SK-N-SH (cell line): ENCODE measurements around the gene NTM. TPM values are rescaled to one million over a fixed set of nuclear protein-coding genes. Genes with fewer than 3 reads are reported as not detected.

ENCODE experiments used
- CTCF ChIA-PET: fragments of 300-600, 350-600 bp; formaldehyde crosslinking; extraction: SDS; loops from one replicate; lab custom pipeline; 2021; lab: Yijun Ruan, JAX
- POLR2A ChIA-PET: fragments of 350-600 bp; sonication (Branson Sonifier 250); formaldehyde crosslinking; extraction: SDS; loops from one replicate; lab custom pipeline; 2020; ENCODE audit warnings: antibody characterized with exemption, inconsistent platforms; lab: Yijun Ruan, JAX
- DNase-seq: peaks from one replicate; pipeline ENCODE4 v3.0.0; 2012
- H2AFZ ChIP-seq: fragments of 200-600 bp; sonication (generic); 2 replicates; pipeline ENCODE4 v1.8.1; 2016; ENCODE audit warnings: antibody characterized with exemption, mild to moderate bottlenecking, low read depth
- H3F3A ChIP-seq: fragments of 200-600 bp; sonication (generic); replicated peaks from 2 replicates; pipeline ENCODE3; 2016; ENCODE audit warnings: antibody characterized with exemption, mild to moderate bottlenecking; ENCODE audit not compliant: insufficient read depth
- H3K27ac ChIP-seq, 2 experiments: fragments of 200-500 bp in 1 of 2; fragments of 200-600 bp in 1 of 2; sonication (Bioruptor generic) in 1 of 2; sonication (generic), shearing (Covaris generic) in 1 of 2; 2 replicates each; pipeline versions ENCODE4 v1.5.1 to v1.6.1; 2014 to 2016; ENCODE audit warnings: low read depth in 2 of 2, inconsistent platforms in 1 of 2, low read length in 1 of 2, mild to moderate bottlenecking in 1 of 2, mixed read lengths in 1 of 2
- H3K27me3 ChIP-seq: fragments of 200-600 bp; sonication (generic), shearing (Covaris generic); 2 replicates; pipeline ENCODE4 v1.6.1; 2016; ENCODE audit warnings: mixed run types; ENCODE audit not compliant: insufficient read depth
- H3K36me3 ChIP-seq, 2 experiments: fragments of 200-500 bp in 1 of 2; fragments of 200-600 bp in 1 of 2; sonication (Bioruptor generic) in 1 of 2; sonication (generic) in 1 of 2; replicated peaks in 1 of 2; 2 replicates each; pipeline versions ENCODE3 to v1.5.1; 2014 to 2016; ENCODE audit warnings: low read length in 1 of 2, mild to moderate bottlenecking in 1 of 2; ENCODE audit not compliant: insufficient read depth in 2 of 2, control insufficient read depth in 1 of 2
- H3K4me1 ChIP-seq, 2 experiments: fragments of 200-500 bp in 1 of 2; fragments of 200-600 bp in 1 of 2; sonication (Bioruptor generic) in 1 of 2; sonication (generic), shearing (Covaris generic) in 1 of 2; 2 replicates each; pipeline versions ENCODE4 v1.5.1 to v1.6.1; 2014 to 2016; ENCODE audit warnings: low read depth in 1 of 2, low read length in 1 of 2, mixed run types in 1 of 2; ENCODE audit not compliant: insufficient read depth in 2 of 2, control insufficient read depth in 1 of 2
- H3K4me2 ChIP-seq: fragments of 200-600 bp; sonication (generic), shearing (Covaris generic); 2 replicates; pipeline ENCODE4 v1.6.1; 2017; ENCODE audit warnings: mixed run types
- H3K4me3 ChIP-seq, 2 experiments: fragments of 200-500 bp in 1 of 2; fragments of 200-600 bp in 1 of 2; sonication (Bioruptor generic) in 1 of 2; sonication (generic), shearing (Covaris generic) in 1 of 2; 2 replicates each; pipeline versions ENCODE4 v1.5.1 to v1.8.1; 2014 to 2016; ENCODE audit warnings: low read depth in 2 of 2, inconsistent platforms in 1 of 2, low read length in 1 of 2, mild to moderate bottlenecking in 1 of 2, mixed read lengths in 1 of 2, moderate library complexity in 1 of 2
- H3K79me2 ChIP-seq: fragments of 200-600 bp; sonication (generic); 2 replicates; pipeline ENCODE4 v1.8.1; 2017; ENCODE audit warnings: mild to moderate bottlenecking; ENCODE audit not compliant: insufficient read depth
- H3K9ac ChIP-seq: fragments of 200-600 bp; sonication (generic); 2 replicates; pipeline ENCODE4 v1.6.1; 2017; ENCODE audit warnings: mixed run types
- H3K9me2 ChIP-seq: fragments of 200-600 bp; sonication (generic); 2 replicates; pipeline ENCODE4 v1.6.1; 2017; ENCODE audit warnings: mixed run types
- H3K9me3 ChIP-seq: fragments of 200-600 bp; sonication (generic); 2 replicates; pipeline ENCODE4 v1.6.1; 2017; ENCODE audit warnings: mixed run types, mild to moderate bottlenecking, moderate library complexity
- H4K20me1 ChIP-seq: fragments of 200-600 bp; sonication (generic); 2 replicates; pipeline ENCODE4 v1.6.1; 2017; ENCODE audit warnings: mild to moderate bottlenecking, mixed run types; ENCODE audit not compliant: insufficient read depth
- FOXM1 ChIP-seq: IDR thresholded peaks from 2 replicates; pipeline ENCODE4 v1.4.0; 2012; ENCODE audit warnings: low read depth, mild to moderate bottlenecking
- PBX3 ChIP-seq: IDR thresholded peaks from 2 replicates; pipeline ENCODE4; 2012
- RXRA ChIP-seq: IDR thresholded peaks from 2 replicates; pipeline ENCODE4 v1.4.0; 2012; ENCODE audit warnings: low read depth, mild to moderate bottlenecking, borderline replicate concordance
- SMC3 ChIP-seq: IDR thresholded peaks from 2 replicates; pipeline ENCODE4 v1.6.1; 2012; ENCODE audit warnings: low read depth, low read length, improper control_type of control experiment
- USF2 ChIP-seq: fragments of 150-350 bp; IDR thresholded peaks from 2 replicates; pipeline ENCODE4 v1.6.1; 2017; ENCODE audit warnings: antibody characterized with exemption, low read length, low read depth, borderline replicate concordance
- YY1 ChIP-seq: IDR thresholded peaks from 2 replicates; pipeline ENCODE4 v1.4.0; 2012; ENCODE audit warnings: low read depth, mild to moderate bottlenecking
- WGBS: methylation state at CpG from one replicate; pipeline ENCODE4 v1.1.6; 2017; ENCODE audit warnings: low lambda C conversion rate; 5-methylcytosine and 5-hydroxymethylcytosine counted together
- polyA plus RNA-seq, 3 experiments: library from polyadenylated mRNA; depleted of rRNA; stranded (reverse); fragments of >200 nt; gene quantifications; 2 replicates each; pipeline ENCODE4 v1.2.3, GENCODE V29; 2012
- TF ChIP-seq, protein P1 (sequence below): fragments of 200-600 bp; sonication (generic); IDR thresholded peaks from 2 replicates; pipeline ENCODE4 v1.6.1; 2017; ENCODE audit warnings: antibody characterized with exemption, mild to moderate bottlenecking, moderate library complexity
- TF ChIP-seq, protein P2 (sequence below): IDR thresholded peaks from 2 replicates; pipeline ENCODE4 v1.4.0; 2012; ENCODE audit warnings: low read depth, borderline replicate concordance
- TF ChIP-seq, protein P3 (sequence below): fragments of 150-350 bp; IDR thresholded peaks from 2 replicates; pipeline ENCODE4 v1.6.1; 2016; ENCODE audit warnings: mild to moderate bottlenecking, low read depth, low read length

Gene NTM
- polyA plus RNA-seq, 1 of the 3 experiments (the other 2 are of a cell fraction): 20.0 TPM

- Histone ChIP-seq H3K4me1 (no peaks in the 10 kb centered on the region), H3K4me2 (no peak overlapping the region), H3K27me3 (no peaks in the 10 kb centered on the region), H4K20me1 (no peaks in the 10 kb centered on the region), H3K9me3 (no peaks in the 10 kb centered on the region), H2AFZ (no peak overlapping the region), H3K27ac (no peak overlapping the region), H3K4me3 (no peak overlapping the region), H3K36me3 (no peaks in the 10 kb centered on the region), H3K9ac (no peak overlapping the region), H3K9me2 (no peaks in the 10 kb centered on the region), H3K79me2 (no peaks in the 10 kb centered on the region), H3F3A (no peaks in the 10 kb centered on the region)
- no peak for DNase-seq
- 73% methylated on average over 12 of the region's 12 CpGs for WGBS
- TF ChIP-seq, protein P1, sequence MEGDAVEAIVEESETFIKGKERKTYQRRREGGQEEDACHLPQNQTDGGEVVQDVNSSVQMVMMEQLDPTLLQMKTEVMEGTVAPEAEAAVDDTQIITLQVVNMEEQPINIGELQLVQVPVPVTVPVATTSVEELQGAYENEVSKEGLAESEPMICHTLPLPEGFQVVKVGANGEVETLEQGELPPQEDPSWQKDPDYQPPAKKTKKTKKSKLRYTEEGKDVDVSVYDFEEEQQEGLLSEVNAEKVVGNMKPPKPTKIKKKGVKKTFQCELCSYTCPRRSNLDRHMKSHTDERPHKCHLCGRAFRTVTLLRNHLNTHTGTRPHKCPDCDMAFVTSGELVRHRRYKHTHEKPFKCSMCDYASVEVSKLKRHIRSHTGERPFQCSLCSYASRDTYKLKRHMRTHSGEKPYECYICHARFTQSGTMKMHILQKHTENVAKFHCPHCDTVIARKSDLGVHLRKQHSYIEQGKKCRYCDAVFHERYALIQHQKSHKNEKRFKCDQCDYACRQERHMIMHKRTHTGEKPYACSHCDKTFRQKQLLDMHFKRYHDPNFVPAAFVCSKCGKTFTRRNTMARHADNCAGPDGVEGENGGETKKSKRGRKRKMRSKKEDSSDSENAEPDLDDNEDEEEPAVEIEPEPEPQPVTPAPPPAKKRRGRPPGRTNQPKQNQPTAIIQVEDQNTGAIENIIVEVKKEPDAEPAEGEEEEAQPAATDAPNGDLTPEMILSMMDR: no peak
- CTCF ChIA-PET: no interaction called here
- POLR2A ChIA-PET: no interaction called here
Measured at GRCh38 chr11:132336781-132337535, 966.5 kb downstream of the NTM start.

DNA sequence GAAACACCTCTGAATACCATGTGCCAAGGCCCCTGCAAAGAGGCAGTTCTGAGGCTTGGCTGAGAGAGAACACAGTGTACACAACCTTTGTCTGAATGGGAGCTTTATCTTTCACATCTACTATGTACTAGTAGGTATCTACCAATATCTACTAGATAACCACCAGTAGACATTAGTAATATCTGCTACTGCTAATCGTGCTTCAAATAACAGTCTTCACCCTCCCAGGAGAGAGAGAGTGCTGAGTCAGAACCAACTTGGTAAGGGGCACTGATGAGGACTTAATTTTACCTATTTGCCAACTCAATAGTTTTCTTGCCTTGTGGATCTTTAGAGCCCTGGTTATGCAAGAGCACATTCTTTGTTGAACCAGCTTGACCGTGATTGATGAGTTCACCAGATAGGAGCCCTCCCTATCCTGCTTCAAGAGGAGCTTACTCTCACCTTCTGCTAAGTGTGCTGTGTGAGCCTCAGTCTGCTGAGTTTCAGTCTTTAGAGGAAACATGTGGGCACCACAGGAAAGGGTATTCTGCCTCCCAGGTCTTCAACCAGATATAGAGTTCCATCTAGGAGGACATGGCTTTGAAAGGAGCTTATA is 967.5 kb downstream of the NTM start:
- 25% methylated on average over 2 of the region's 2 CpGs for WGBS
- Histone ChIP-seq H2AFZ (no peak overlapping the region), H3K4me2 (no peak overlapping the region), H3K9me3 (no peaks in the 10 kb centered on the region), H4K20me1 (no peaks in the 10 kb centered on the region), H3K4me3 (no peak overlapping the region), H3K4me1 (no peaks in the 10 kb centered on the region), H3K79me2 (no peaks in the 10 kb centered on the region)
- POLR2A ChIA-PET: no interaction called here
- no peak for DNase-seq
- TF ChIP-seq SMC3: no peak
- TF ChIP-seq PBX3: no peak
- TF ChIP-seq, all 33 proteins: peak for 0
- Histone ChIP-seq H3F3A (no peaks in the 10 kb centered on the region), H3K9me2 (no peaks in the 10 kb centered on the region), H3K27ac (no peak overlapping the region), H3K36me3 (no peaks in the 10 kb centered on the region), H3K27me3 (no peaks in the 10 kb centered on the region), H3K9ac (no peak overlapping the region)
- CTCF ChIA-PET: no interaction called here

- 33% methylated on average over 3 of the region's 3 CpGs for WGBS
- Histone ChIP-seq H3K27ac (no peak overlapping the region), H3F3A (no peaks in the 10 kb centered on the region), H3K9me3 (no peaks in the 10 kb centered on the region), H3K9ac (no peak overlapping the region), H4K20me1 (no peaks in the 10 kb centered on the region), H3K4me1 (no peaks in the 10 kb centered on the region), H3K79me2 (no peaks in the 10 kb centered on the region), H3K4me3 (no peak overlapping the region), H3K9me2 (no peaks in the 10 kb centered on the region), H3K36me3 (no peaks in the 10 kb centered on the region), H3K4me2 (no peak overlapping the region), H2AFZ (no peak overlapping the region), H3K27me3 (no peaks in the 10 kb centered on the region)
- ChIA-PET POLR2A (no interaction called here), CTCF (interaction anchor here (0.9 kb wide), 1 partner anchor 594 kb away, joined by 3 read pairs; no protein-coding TSS in a partner anchor)
- DNase-seq: no peak
- TF ChIP-seq, protein P2, sequence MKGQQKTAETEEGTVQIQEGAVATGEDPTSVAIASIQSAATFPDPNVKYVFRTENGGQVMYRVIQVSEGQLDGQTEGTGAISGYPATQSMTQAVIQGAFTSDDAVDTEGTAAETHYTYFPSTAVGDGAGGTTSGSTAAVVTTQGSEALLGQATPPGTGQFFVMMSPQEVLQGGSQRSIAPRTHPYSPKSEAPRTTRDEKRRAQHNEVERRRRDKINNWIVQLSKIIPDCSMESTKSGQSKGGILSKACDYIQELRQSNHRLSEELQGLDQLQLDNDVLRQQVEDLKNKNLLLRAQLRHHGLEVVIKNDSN: no peak
- TF ChIP-seq YY1 (no peak), RXRA (no peak), FOXM1 (no peak), USF2 (no peak)
- TF ChIP-seq, protein P3, sequence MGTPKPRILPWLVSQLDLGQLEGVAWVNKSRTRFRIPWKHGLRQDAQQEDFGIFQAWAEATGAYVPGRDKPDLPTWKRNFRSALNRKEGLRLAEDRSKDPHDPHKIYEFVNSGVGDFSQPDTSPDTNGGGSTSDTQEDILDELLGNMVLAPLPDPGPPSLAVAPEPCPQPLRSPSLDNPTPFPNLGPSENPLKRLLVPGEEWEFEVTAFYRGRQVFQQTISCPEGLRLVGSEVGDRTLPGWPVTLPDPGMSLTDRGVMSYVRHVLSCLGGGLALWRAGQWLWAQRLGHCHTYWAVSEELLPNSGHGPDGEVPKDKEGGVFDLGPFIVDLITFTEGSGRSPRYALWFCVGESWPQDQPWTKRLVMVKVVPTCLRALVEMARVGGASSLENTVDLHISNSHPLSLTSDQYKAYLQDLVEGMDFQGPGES: no peak
Measured at GRCh38 chr11:132342408-132342807, 972.0 kb downstream of the NTM start.
